ENCODE measurements around the gene TBC1D5.

The TBC1D5 gene

GRCh38 chr3:17329927-17330326 lies 412.5 kb downstream of the TBC1D5 start:
- no peak overlapping the region for H3K4me3 ChIP-seq (ENCODE audit: control insufficient read depth, low read depth, low read length)
- no peak for TF ChIP-seq CTCF (IDR thresholded peaks at IDR 0.05; ENCODE audit: control insufficient read depth, insufficient read depth, low read depth, low read length, missing control alignments)
- no peak for DNase-seq (ENCODE audit: low read depth)

- H3K4me3 ChIP-seq (ENCODE audit: control insufficient read depth, low read depth, low read length) = no peak overlapping the region
- TF ChIP-seq CTCF (IDR thresholded peaks at IDR 0.05; ENCODE audit: control insufficient read depth, insufficient read depth, low read depth, low read length, missing control alignments) = no peak
- DNase-seq (ENCODE audit: low read depth) = no peak
Observed at GRCh38 chr3:17322106-17322793, 420.2 kb downstream of the TBC1D5 start.

GRCh38 chr3:17320266-17320665 lies 422.2 kb downstream of the TBC1D5 start:
- peak; percentile 7 for DNase-seq (ENCODE audit: low read depth)
- no peak for TF ChIP-seq CTCF (IDR thresholded peaks at IDR 0.05; ENCODE audit: control insufficient read depth, insufficient read depth, low read depth, low read length, missing control alignments)
- no peak overlapping the region for H3K4me3 ChIP-seq (ENCODE audit: control insufficient read depth, low read depth, low read length)

- no peak for TF ChIP-seq CTCF (IDR thresholded peaks at IDR 0.05; ENCODE audit: control insufficient read depth, insufficient read depth, low read depth, low read length, missing control alignments)
- DNase-seq (ENCODE audit: low read depth) = no peak
Observed at GRCh38 chr3:17315897-17316296, 426.5 kb downstream of the TBC1D5 start.

GRCh38 chr3:17314171-17314570 lies 428.3 kb downstream of the TBC1D5 start:
- no peak for TF ChIP-seq CTCF (IDR thresholded peaks at IDR 0.05; ENCODE audit: control insufficient read depth, insufficient read depth, low read depth, low read length, missing control alignments)
- H3K4me3 ChIP-seq (ENCODE audit: control insufficient read depth, low read depth, low read length) = no peak overlapping the region
- no peak for DNase-seq (ENCODE audit: low read depth)

More at GRCh38 chr3:17315897-17316296, 426.5 kb downstream of the TBC1D5 start:
- H3K4me3 ChIP-seq (ENCODE audit: control insufficient read depth, low read depth, low read length) = no peak overlapping the region

GRCh38 chr3:17313746-17314145 lies 428.7 kb downstream of the TBC1D5 start:
- no peak overlapping the region for H3K4me3 ChIP-seq (ENCODE audit: control insufficient read depth, low read depth, low read length)
- TF ChIP-seq CTCF (IDR thresholded peaks at IDR 0.05; ENCODE audit: control insufficient read depth, insufficient read depth, low read depth, low read length, missing control alignments) = no peak
- DNase-seq (ENCODE audit: low read depth) = no peak

All from AG09309 (cell line).